Aorta (tissue), 5 donors: ENCODE results near the gene RFX1. TPM values are rescaled to one million over a fixed set of nuclear protein-coding genes. Genes with fewer than 3 reads are reported as not detected.
"Not testable (repeated sequence)": the region's sequence is repeated elsewhere in the genome, so short reads cannot be mapped to it uniquely, and the experiment has no call there.

Experiments
- ATAC-seq: fragments of 200-7000 bp; cut with Tn5 transposase; one replicate; pipeline ENCODE4 v1.9.1; 2022; ENCODE audit warnings: moderate library complexity; ENCODE audit not compliant: low FRiP score
- DNase-seq, 2 donors: peaks; one replicate each; pipeline ENCODE4 v3.0.0-alpha.2; 2020
- H3K27ac ChIP-seq, 2 donors: one replicate each; pipeline ENCODE4 v1.5.1; 2013; ENCODE audit warnings: low read length in 2 of 2, mild to moderate bottlenecking in 2 of 2, moderate library complexity in 2 of 2, control low read depth in 1 of 2, inconsistent platforms in 1 of 2, low read depth in 1 of 2
- H3K27me3 ChIP-seq, 2 donors: one replicate each; pipeline ENCODE4 v1.6.1; 2013; ENCODE audit warnings: control low read depth in 1 of 2, low read length in 1 of 2, mild to moderate bottlenecking in 1 of 2, moderate library complexity in 1 of 2; ENCODE audit not compliant: insufficient read depth in 2 of 2, control insufficient read depth in 1 of 2
- H3K36me3 ChIP-seq, 2 donors: one replicate each; pipeline ENCODE4 v1.6.1; 2013; ENCODE audit warnings: control low read depth in 1 of 2, low read length in 1 of 2, mild to moderate bottlenecking in 1 of 2; ENCODE audit not compliant: insufficient read depth in 2 of 2, control insufficient read depth in 1 of 2
- H3K4me1 ChIP-seq, 2 donors: one replicate each; pipeline ENCODE4 v1.6.1; 2013; ENCODE audit warnings: low read length in 2 of 2, control low read depth in 1 of 2, mild to moderate bottlenecking in 1 of 2, moderate library complexity in 1 of 2; ENCODE audit not compliant: insufficient read depth in 2 of 2, control insufficient read depth in 1 of 2
- H3K4me3 ChIP-seq, 2 donors: one replicate each; pipeline ENCODE4 v1.5.1; 2013; ENCODE audit warnings: low read length in 2 of 2, control low read depth in 1 of 2, mild to moderate bottlenecking in 1 of 2
- H3K9me3 ChIP-seq: one replicate; pipeline ENCODE4 v1.6.1; 2013; ENCODE audit warnings: mild to moderate bottlenecking, low read length; ENCODE audit not compliant: control insufficient read depth
- WGBS, 2 donors: extraction: QIAGEN DNeasy Blood & Tissue Kit; methylation state at CpG; one replicate each; pipeline ENCODE4 v1.1.7; 2013; 5-methylcytosine and 5-hydroxymethylcytosine counted together
- intact Hi-C, 2 donors: fragments of 100-400 bp; cut with DNase I; formaldehyde crosslinking; loops; one replicate each; pipeline versions ENCODE4 v1.14.2 to v1.15.0; 2022
- polyA plus RNA-seq, 2 donors: library from polyadenylated mRNA; stranded (reverse); fragments of 200-250 nt; gene quantifications; one replicate each; pipeline ENCODE4 v1.2.3, GENCODE V29; 2013
- total RNA-seq, 2 donors: library from RNA; stranded (reverse); fragmentation: NEBNext Ultra II Directional; extraction: Animal tissue kit (Norgen Biotek cat#: 25700); gene quantifications; one replicate each; pipeline ENCODE4 v1.2.1, GENCODE V29; 2021
- donor health status: healthy with polysubstance abuse.
- donor health status: Bipolar disorder and iron deficiency.
- donor health status: DM: no; HTN: no; CAD: no.
- donor health status: DM: no; HTN: no; CAD: no.
- donor health status: DM: yes; HTN: yes; CAD: no.

Gene RFX1
- total and polyA plus RNA-seq, 4 donors = 1.9 to 17.7 (median 8.1) TPM

DNA sequence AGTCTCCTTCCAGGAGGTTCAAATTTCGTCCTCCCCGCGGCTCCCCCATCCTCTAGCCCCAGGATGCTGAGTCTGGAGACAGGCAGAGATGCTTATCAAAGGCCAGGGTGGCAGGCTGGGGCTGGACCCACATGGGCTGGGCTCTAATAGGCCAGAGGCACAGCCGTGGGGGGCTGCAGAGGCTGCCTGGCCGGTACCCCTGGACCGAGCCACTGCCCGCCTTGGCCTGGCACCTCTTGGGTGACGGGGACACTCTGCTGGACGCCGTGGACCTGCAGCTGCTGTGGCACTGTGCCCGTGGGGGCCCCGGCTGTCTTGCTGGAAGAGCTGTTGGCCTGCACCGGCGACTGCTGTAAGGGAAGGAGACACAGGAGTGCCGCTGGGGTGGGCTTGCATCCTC lies 25.8 kb downstream of the RFX1 start:
- 94 to 95% methylated on average over 15 of the region's 15 CpGs for WGBS, 2 donors
- Histone ChIP-seq H3K9me3 (no peaks in the 10 kb centered on the region), H3K4me3 (no peak overlapping the region), H3K27me3 (no peaks in the 10 kb centered on the region), H3K36me3 (peaks cover 0 to 3% of the 10 kb centered on the region in 2 donors), H3K4me1 (no peaks in the 10 kb centered on the region), H3K27ac (no peak overlapping the region)
- intact Hi-C loops = no loop called here
- peak in 1 of 2 donors; percentile 79 for DNase-seq
- no peak for ATAC-seq

- H3K27ac ChIP-seq = no peak overlapping the region
- whole genome bisulfite sequencing, 2 donors = 77 to 80% methylated on average over 12 of the region's 12 CpGs
- intact Hi-C loops = no loop called here
- no peaks in the 10 kb centered on the region for H3K4me1 ChIP-seq
- H3K36me3 ChIP-seq = peaks cover 0 to 3% of the 10 kb centered on the region in 2 donors
- no peaks in the 10 kb centered on the region for H3K27me3 ChIP-seq
- H3K4me3 ChIP-seq = no peak overlapping the region
- DNase-seq (no peak), ATAC-seq (no peak)
- no peaks in the 10 kb centered on the region for H3K9me3 ChIP-seq
These were observed 26.4 kb downstream of the RFX1 start for GRCh38 chr19:13979686-13980085.

GRCh38 chr19:13979244-13979615 lies 26.9 kb downstream of the RFX1 start:
- no peak for ATAC-seq
- Histone ChIP-seq H3K4me1 (no peaks in the 10 kb centered on the region), H3K9me3 (no peaks in the 10 kb centered on the region), H3K4me3 (peak overlapping the region in 1 of 2 donors; percentile 34), H3K36me3 (peaks cover 0 to 3% of the 10 kb centered on the region in 2 donors), H3K27ac (no peak overlapping the region), H3K27me3 (no peaks in the 10 kb centered on the region)
- 10 to 14% methylated on average over 12 of the region's 12 CpGs for WGBS, 2 donors
- peak in 1 of 2 donors; percentile 70 for DNase-seq
- intact Hi-C loops = no loop called here

DNA sequence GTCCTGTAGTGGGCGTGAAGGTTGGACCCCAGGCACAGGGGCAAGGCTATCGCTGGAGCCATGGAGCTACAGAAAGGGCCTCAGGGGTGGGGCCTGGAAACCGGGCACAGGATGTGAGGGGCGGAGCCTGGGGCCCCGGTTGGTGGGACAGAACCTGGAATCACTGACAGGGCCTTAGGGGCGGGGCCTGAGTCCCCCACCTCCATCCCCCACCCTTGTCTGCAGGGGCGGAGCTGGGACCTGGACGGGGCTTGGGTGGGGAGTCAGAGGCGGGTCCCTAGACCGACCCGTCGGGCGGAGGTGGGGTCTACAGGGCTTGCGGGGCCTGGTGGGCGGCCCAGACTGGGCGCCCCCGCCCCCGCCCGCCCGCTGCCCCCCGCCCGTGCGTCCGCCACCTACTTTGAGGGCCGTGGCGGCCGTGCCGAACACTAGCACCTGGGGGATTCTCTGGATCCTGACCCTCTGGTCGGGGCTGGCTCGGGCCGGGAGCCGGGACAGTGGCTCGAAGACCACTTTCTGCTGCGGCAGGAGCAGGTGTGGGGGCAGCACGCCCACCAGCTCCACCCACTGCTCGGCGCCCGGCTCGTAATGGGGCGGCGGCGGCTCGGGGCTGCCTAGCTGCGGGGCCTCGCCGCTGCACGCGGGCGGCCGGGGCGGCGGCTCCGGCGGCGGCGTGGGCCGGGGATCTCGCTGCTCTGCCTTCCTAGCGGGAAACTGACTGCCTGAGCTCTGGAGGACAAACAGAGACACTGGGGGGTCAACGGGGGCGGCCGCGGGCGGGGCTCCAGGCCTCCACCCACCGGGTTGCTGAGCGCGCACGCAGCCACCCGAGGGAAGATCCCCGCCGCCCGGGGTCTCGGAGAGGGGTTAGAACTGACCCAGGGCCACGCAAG lies 27.5 kb downstream of the RFX1 start:
- WGBS, 2 donors = 2 to 3% methylated on average over 60 to 74 of the region's 74 CpGs
- no peaks in the 10 kb centered on the region for H3K27me3 ChIP-seq
- H3K9me3 ChIP-seq = no peaks in the 10 kb centered on the region
- H3K4me3 ChIP-seq = peak overlapping the region; percentile 19 to 34
- intact Hi-C loops = no loop called here
- peaks cover 0 to 3% of the 10 kb centered on the region in 2 donors for H3K36me3 ChIP-seq
- DNase-seq = peak; percentile 93
- peak; percentile 83 for ATAC-seq
- no peaks in the 10 kb centered on the region for H3K4me1 ChIP-seq
- H3K27ac ChIP-seq = no peak overlapping the region

- H3K27ac ChIP-seq = peak overlapping the region in 1 of 2 donors; percentile 3
- ATAC-seq (no peak), DNase-seq (no peak)
- H3K9me3 ChIP-seq = no peaks in the 10 kb centered on the region
- intact Hi-C loops = loop anchor here in 1 of 2 donors (2.0 kb wide), 1 partner anchor 25 kb away; the partner anchor contains the start of gene DCAF15
- no peaks in the 10 kb centered on the region for H3K36me3 ChIP-seq
- H3K27me3 ChIP-seq = no peaks in the 10 kb centered on the region
- no peaks in the 10 kb centered on the region for H3K4me1 ChIP-seq
- WGBS, 2 donors = 86 to 88% methylated on average over 12 of the region's 12 CpGs
- no peak overlapping the region for H3K4me3 ChIP-seq
These were observed 28.3 kb downstream of the RFX1 start for GRCh38 chr19:13977803-13978202.

- intact Hi-C loops = loop anchor here in 1 of 2 donors (2.0 kb wide), 1 partner anchor 24 kb away; the partner anchor contains the start of gene DCAF15
- H3K27me3 ChIP-seq = no peaks in the 10 kb centered on the region
- H3K9me3 ChIP-seq = no peaks in the 10 kb centered on the region
- no peak for DNase-seq
- H3K36me3 ChIP-seq = no peaks in the 10 kb centered on the region
- H3K4me1 ChIP-seq = no peaks in the 10 kb centered on the region
- 57 to 62% methylated on average over 12 of the region's 12 CpGs for WGBS, 2 donors
- no peak for ATAC-seq
- no peak overlapping the region for H3K4me3 ChIP-seq
- H3K27ac ChIP-seq = no peak overlapping the region
These were observed 29.7 kb downstream of the RFX1 start for GRCh38 chr19:13976446-13976845.

DNA sequence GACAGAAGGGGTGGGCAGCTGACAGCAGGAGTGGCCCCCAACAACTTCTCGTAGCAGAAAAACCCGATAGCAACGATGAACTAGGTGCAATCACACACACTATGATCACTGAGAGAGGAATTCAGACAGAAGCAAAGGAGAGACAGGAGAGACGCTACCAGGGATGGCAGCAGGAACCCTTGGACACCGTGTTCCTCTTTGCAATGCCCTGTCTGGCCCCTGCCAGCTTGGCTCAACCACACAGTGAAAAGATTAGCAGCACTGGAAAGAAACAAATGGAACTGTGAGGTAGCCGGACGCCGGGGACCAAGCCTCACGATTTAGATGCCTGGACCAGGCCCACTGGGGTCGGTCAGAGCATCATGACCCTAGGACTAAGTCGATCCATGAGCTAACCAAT lies 30.2 kb downstream of the RFX1 start:
- H3K9me3 ChIP-seq = no peaks in the 10 kb centered on the region
- DNase-seq = no peak
- no peak overlapping the region for H3K4me3 ChIP-seq
- H3K27me3 ChIP-seq = no peaks in the 10 kb centered on the region
- 67 to 73% methylated on average over 11 of the region's 11 CpGs for WGBS, 2 donors
- intact Hi-C loops = loop anchor here in 1 of 2 donors (2.0 kb wide), 1 partner anchor 23 kb away; the partner anchor contains the start of gene DCAF15
- no peak overlapping the region for H3K27ac ChIP-seq
- ATAC-seq = no peak
- no peaks in the 10 kb centered on the region for H3K4me1 ChIP-seq
- H3K36me3 ChIP-seq = no peaks in the 10 kb centered on the region

DNA sequence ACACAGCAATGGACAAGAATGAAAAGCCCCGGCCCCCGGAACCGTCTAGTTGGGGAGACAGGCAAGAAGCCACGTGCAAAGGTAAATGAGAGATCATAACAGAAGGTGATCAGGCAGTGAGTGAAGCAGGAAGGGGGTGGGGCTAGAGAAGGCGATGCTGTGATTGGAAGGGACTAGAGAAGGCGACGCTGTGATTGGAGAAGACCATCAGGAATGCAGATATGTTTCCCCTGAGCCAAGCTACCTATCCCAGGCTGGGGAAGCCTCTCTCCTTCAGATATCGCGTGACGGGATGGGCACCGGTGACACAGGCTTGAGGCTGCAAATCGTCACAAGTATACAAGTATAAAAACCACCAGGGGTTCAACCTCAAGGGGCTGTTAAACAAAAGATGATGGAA lies 32.0 kb downstream of the RFX1 start:
- H3K9me3 ChIP-seq = no peaks in the 10 kb centered on the region
- whole genome bisulfite sequencing, 2 donors = 66 to 70% methylated on average over 12 of the region's 12 CpGs
- ATAC-seq (no peak), DNase-seq (no peak)
- H3K36me3 ChIP-seq = no peaks in the 10 kb centered on the region
- no peak overlapping the region for H3K27ac ChIP-seq
- intact Hi-C loops = no loop called here
- H3K27me3 ChIP-seq = no peaks in the 10 kb centered on the region
- H3K4me3 ChIP-seq = no peak overlapping the region
- H3K4me1 ChIP-seq = no peaks in the 10 kb centered on the region

- WGBS, 2 donors = 94 to 97% methylated on average over 3 of the region's 3 CpGs
- H3K36me3 ChIP-seq = not testable (repeated sequence)
These were observed 32.6 kb downstream of the RFX1 start for GRCh38 chr19:13973479-13973878.

More at GRCh38 chr19:13973479-13973878, 32.6 kb downstream of the RFX1 start:
- H3K27me3 ChIP-seq, intact Hi-C loops, DNase-seq, H3K27ac ChIP-seq, H3K9me3 ChIP-seq, H3K4me1 ChIP-seq, H3K4me3 ChIP-seq, ATAC-seq: not testable (repeated sequence)
